GM23338 (cell line): Measurements from ENCODE around the gene TMA7. TPM values are rescaled to one million over a fixed set of nuclear protein-coding genes. Genes with fewer than 3 reads are reported as not detected.

Experiments
- ATAC-seq: fragments of 200-7000 bp; cut with Tn5 transposase; 3 replicates; pipeline ENCODE4 v1.9.1; 2020
- DNase-seq: peaks from one replicate; pipeline ENCODE4 v3.0.0-alpha.2; 2015; ENCODE audit warnings: low spot score
- H2AFZ ChIP-seq: fragments of 200-600 bp; sonication (generic); 2 replicates; pipeline ENCODE4 v1.8.0; 2016; ENCODE audit warnings: antibody characterized with exemption, mild to moderate bottlenecking, moderate library complexity
- H3F3A ChIP-seq: fragments of 200-600 bp; sonication (generic); replicated peaks from 2 replicates; pipeline ENCODE4 v1.8.0; 2017; ENCODE audit warnings: antibody characterized with exemption, mixed run types, low read depth
- H3K27ac ChIP-seq: fragments of 200-600 bp; sonication (generic); 2 replicates; pipeline ENCODE4 v1.6.1; 2016; ENCODE audit warnings: low read depth
- H3K27me3 ChIP-seq: fragments of 200-600 bp; sonication (generic); 2 replicates; pipeline ENCODE4 v1.8.0; 2016; ENCODE audit warnings: mild to moderate bottlenecking, mixed run types, moderate library complexity; ENCODE audit not compliant: insufficient read depth
- H3K36me3 ChIP-seq: fragments of 200-600 bp; sonication (generic); 2 replicates; pipeline ENCODE4 v1.8.0; 2016; ENCODE audit warnings: mild to moderate bottlenecking; ENCODE audit not compliant: insufficient read depth
- H3K4me1 ChIP-seq: fragments of 200-600 bp; sonication (generic); 2 replicates; pipeline ENCODE4 v1.8.0; 2016; ENCODE audit warnings: mild to moderate bottlenecking, moderate library complexity; ENCODE audit not compliant: insufficient read depth
- H3K4me2 ChIP-seq: fragments of 200-600 bp; sonication (generic); 2 replicates; pipeline ENCODE4 v1.7.1; 2017; ENCODE audit warnings: mixed run types
- H3K4me3 ChIP-seq: fragments of 200-600 bp; sonication (generic); 2 replicates; pipeline ENCODE4 v1.6.1; 2016; ENCODE audit warnings: mixed run types
- H3K79me2 ChIP-seq: fragments of 200-600 bp; sonication (generic); replicated peaks from 2 replicates; pipeline ENCODE4 v1.8.0; 2017; ENCODE audit warnings: mild to moderate bottlenecking; ENCODE audit not compliant: insufficient read depth
- H3K9me2 ChIP-seq: fragments of 200-600 bp; sonication (generic); 2 replicates; pipeline ENCODE4 v1.8.0; 2017; ENCODE audit not compliant: insufficient read depth
- H4K20me1 ChIP-seq: fragments of 200-600 bp; sonication (generic); replicated peaks from 2 replicates; pipeline ENCODE4 v1.8.0; 2017; ENCODE audit warnings: mild to moderate bottlenecking; ENCODE audit not compliant: insufficient read depth
- H3K27ac Mint-ChIP-seq: 2 replicates; pipeline ENCODE4 v1.8.0; 2020; ENCODE audit warnings: inconsistent platforms, mild to moderate bottlenecking, moderate library complexity, mixed read lengths
- H3K27me3 Mint-ChIP-seq: 3 replicates; pipeline ENCODE4 v1.8.0; 2022; ENCODE audit warnings: low read depth, mild to moderate bottlenecking, moderate library complexity, mixed read lengths, inconsistent platforms; ENCODE audit not compliant: insufficient read depth, poor library complexity
- H3K36me3 Mint-ChIP-seq: 3 replicates; pipeline ENCODE4 v1.8.0; 2021; ENCODE audit warnings: low read depth, mild to moderate bottlenecking, inconsistent platforms, moderate library complexity, mixed read lengths
- H3K4me1 Mint-ChIP-seq: 3 replicates; pipeline ENCODE4 v1.8.0; 2020; ENCODE audit warnings: mild to moderate bottlenecking, inconsistent platforms, mixed read lengths
- H3K4me3 Mint-ChIP-seq: 3 replicates; pipeline ENCODE4 v1.8.0; 2021; ENCODE audit warnings: moderate library complexity, mild to moderate bottlenecking, inconsistent platforms, mixed read lengths
- H3K9me3 Mint-ChIP-seq: 3 replicates; pipeline ENCODE4 v1.8.0; 2020; ENCODE audit warnings: moderate library complexity, mild to moderate bottlenecking, inconsistent platforms, mixed read lengths
- CREB1 ChIP-seq: fragments of 250-450 bp; sonication (Bioruptor Pico); IDR thresholded peaks from 2 replicates; pipeline ENCODE4 v1.5.0; 2020; ENCODE audit warnings: low read depth, mild to moderate bottlenecking, moderate library complexity
- EZH2 ChIP-seq: fragments of 200-600 bp; sonication (generic); IDR thresholded peaks from one replicate; pipeline ENCODE4 v1.8.0; 2017; ENCODE audit warnings: antibody characterized with exemption, mild to moderate bottlenecking, low read depth; ENCODE audit not compliant: unreplicated experiment
- EZH2phosphoT487 ChIP-seq: fragments of 200-600 bp; sonication (generic); IDR thresholded peaks from one replicate; pipeline ENCODE4 v1.8.1; 2018; ENCODE audit warnings: antibody characterized with exemption; ENCODE audit not compliant: unreplicated experiment
- NANOG ChIP-seq: IDR thresholded peaks from 2 replicates; pipeline ENCODE4 v1.6.1; 2016; ENCODE audit warnings: antibody characterized with exemption, borderline replicate concordance
- POLR2AphosphoS5 ChIP-seq: IDR thresholded peaks from 2 replicates; pipeline ENCODE4 v1.6.1; 2016; ENCODE audit warnings: antibody characterized with exemption, low read depth
- STAT1 ChIP-seq: IDR thresholded peaks from one replicate; pipeline ENCODE4 v1.6.1; 2016; ENCODE audit warnings: antibody characterized with exemption; ENCODE audit not compliant: unreplicated experiment
- ZNF114 ChIP-seq: fragments of 250-450 bp; sonication (Bioruptor Pico); IDR thresholded peaks from 2 replicates; pipeline ENCODE4 v1.5.0; 2020; ENCODE audit warnings: mild to moderate bottlenecking, moderate library complexity
- polyA plus RNA-seq: library from polyadenylated mRNA; unstranded; fragments of >200 nt; fragmentation: Nextera tagmentation; extraction: Ambion mirVana; gene quantifications from 2 replicates; pipeline ENCODE4 v1.2.1, GENCODE V29; 2016
- total RNA-seq: library from RNA; depleted of rRNA; stranded (reverse); fragments of >200 nt; shearing (Covaris generic); gene quantifications from 2 replicates; pipeline ENCODE4 v1.2.3, GENCODE V29; 2014
- TF ChIP-seq, protein P1 (sequence below): fragments of 250-450 bp; sonication (Bioruptor Pico); IDR thresholded peaks from 2 replicates; pipeline ENCODE4 v1.5.0; 2020; ENCODE audit warnings: mild to moderate bottlenecking, moderate library complexity
- TF ChIP-seq, protein P2 (sequence below): IDR thresholded peaks from 2 replicates; pipeline ENCODE4 v1.6.1; 2016; ENCODE audit warnings: antibody characterized with exemption
- TF ChIP-seq, protein P3 (sequence below), 2 experiments: fragments of 200-600 bp in 1 of 2; sonication (generic) in 1 of 2; conservative IDR thresholded peaks; 2 replicates each; pipeline versions ENCODE4 v1.5.1 to v1.6.1; 2016 to 2017; ENCODE audit warnings: antibody characterized with exemption in 2 of 2, low read depth in 2 of 2, mild to moderate bottlenecking in 2 of 2, moderate library complexity in 1 of 2

TMA7 gene
- total and polyA plus RNA-seq, 2 experiments from 2014 or later = 419 to 2,089 TPM

DNA sequence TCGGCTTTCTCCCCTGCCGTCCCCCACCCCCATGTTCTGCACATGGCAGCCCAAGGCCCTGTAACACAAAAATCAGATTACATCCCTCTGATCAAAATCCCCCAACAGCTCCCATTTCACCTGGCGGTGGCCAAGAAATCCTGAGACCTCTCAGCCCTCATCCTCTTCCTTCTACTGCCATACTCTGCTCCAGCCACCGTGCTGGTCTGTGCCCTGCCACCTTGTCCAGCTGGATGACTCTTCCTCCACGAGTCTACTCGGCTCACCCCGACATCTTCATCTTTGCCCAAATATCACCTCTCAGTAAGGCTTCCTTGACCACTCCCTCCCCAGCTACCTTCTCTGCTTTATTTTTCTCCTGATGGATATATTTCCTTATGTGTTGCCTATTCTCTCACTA, 3.2 kb upstream of the TMA7 start:
- Histone ChIP-seq H4K20me1 (peaks cover 6% of the 10 kb centered on the region), H3K9me2 (no peaks in the 10 kb centered on the region), H3K4me1 (peaks cover 10% of the 10 kb centered on the region; the same call in 1 of the 2 replicates), H3K4me2 (no peak overlapping the region), H3K4me3 (no peak overlapping the region), H3K27me3 (no peaks in the 10 kb centered on the region), H3K36me3 (peaks cover 14% of the 10 kb centered on the region), H3F3A (peaks cover 40% of the 10 kb centered on the region), H3K27ac (no peak overlapping the region), H2AFZ (no peak overlapping the region), H3K79me2 (peaks cover 45% of the 10 kb centered on the region)
- Mint-ChIP-seq H3K9me3 (no peaks in the 10 kb centered on the region), H3K27ac (no peak overlapping the region), H3K27me3 (peaks cover 6% of the 10 kb centered on the region), H3K4me3 (no peak overlapping the region), H3K36me3 (peaks cover 42% of the 10 kb centered on the region), H3K4me1 (peaks cover 22% of the 10 kb centered on the region)
- DNase-seq = no peak
- ATAC-seq = no peak
- TF ChIP-seq NANOG (no peak), CREB1 (CRISPR knock-in tag) (no peak), EZH2phosphoT487 (no peak), STAT1 (no peak), POLR2AphosphoS5 (no peak), EZH2 (no peak), ZNF114 (no peak)
- TF ChIP-seq, protein P1, sequence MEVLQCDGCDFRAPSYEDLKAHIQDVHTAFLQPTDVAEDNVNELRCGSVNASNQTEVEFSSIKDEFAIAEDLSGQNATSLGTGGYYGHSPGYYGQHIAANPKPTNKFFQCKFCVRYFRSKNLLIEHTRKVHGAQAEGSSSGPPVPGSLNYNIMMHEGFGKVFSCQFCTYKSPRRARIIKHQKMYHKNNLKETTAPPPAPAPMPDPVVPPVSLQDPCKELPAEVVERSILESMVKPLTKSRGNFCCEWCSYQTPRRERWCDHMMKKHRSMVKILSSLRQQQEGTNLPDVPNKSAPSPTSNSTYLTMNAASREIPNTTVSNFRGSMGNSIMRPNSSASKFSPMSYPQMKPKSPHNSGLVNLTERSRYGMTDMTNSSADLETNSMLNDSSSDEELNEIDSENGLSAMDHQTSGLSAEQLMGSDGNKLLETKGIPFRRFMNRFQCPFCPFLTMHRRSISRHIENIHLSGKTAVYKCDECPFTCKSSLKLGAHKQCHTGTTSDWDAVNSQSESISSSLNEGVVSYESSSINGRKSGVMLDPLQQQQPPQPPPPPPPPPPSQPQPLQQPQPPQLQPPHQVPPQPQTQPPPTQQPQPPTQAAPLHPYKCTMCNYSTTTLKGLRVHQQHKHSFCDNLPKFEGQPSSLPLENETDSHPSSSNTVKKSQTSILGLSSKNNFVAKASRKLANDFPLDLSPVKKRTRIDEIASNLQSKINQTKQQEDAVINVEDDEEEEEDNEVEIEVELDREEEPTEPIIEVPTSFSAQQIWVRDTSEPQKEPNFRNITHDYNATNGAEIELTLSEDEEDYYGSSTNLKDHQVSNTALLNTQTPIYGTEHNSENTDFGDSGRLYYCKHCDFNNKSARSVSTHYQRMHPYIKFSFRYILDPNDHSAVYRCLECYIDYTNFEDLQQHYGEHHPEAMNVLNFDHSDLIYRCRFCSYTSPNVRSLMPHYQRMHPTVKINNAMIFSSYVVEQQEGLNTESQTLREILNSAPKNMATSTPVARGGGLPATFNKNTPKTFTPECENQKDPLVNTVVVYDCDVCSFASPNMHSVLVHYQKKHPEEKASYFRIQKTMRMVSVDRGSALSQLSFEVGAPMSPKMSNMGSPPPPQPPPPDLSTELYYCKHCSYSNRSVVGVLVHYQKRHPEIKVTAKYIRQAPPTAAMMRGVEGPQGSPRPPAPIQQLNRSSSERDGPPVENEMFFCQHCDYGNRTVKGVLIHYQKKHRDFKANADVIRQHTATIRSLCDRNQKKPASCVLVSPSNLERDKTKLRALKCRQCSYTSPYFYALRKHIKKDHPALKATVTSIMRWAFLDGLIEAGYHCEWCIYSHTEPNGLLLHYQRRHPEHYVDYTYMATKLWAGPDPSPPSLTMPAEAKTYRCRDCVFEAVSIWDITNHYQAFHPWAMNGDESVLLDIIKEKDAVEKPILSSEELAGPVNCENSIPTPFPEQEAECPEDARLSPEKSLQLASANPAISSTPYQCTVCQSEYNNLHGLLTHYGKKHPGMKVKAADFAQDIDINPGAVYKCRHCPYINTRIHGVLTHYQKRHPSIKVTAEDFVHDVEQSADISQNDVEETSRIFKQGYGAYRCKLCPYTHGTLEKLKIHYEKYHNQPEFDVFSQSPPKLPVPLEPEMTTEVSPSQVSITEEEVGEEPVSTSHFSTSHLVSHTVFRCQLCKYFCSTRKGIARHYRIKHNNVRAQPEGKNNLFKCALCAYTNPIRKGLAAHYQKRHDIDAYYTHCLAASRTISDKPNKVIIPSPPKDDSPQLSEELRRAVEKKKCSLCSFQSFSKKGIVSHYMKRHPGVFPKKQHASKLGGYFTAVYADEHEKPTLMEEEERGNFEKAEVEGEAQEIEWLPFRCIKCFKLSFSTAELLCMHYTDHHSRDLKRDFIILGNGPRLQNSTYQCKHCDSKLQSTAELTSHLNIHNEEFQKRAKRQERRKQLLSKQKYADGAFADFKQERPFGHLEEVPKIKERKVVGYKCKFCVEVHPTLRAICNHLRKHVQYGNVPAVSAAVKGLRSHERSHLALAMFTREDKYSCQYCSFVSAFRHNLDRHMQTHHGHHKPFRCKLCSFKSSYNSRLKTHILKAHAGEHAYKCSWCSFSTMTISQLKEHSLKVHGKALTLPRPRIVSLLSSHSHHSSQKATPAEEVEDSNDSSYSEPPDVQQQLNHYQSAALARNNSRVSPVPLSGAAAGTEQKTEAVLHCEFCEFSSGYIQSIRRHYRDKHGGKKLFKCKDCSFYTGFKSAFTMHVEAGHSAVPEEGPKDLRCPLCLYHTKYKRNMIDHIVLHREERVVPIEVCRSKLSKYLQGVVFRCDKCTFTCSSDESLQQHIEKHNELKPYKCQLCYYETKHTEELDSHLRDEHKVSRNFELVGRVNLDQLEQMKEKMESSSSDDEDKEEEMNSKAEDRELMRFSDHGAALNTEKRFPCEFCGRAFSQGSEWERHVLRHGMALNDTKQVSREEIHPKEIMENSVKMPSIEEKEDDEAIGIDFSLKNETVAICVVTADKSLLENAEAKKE = no peak
- TF ChIP-seq, protein P2, sequence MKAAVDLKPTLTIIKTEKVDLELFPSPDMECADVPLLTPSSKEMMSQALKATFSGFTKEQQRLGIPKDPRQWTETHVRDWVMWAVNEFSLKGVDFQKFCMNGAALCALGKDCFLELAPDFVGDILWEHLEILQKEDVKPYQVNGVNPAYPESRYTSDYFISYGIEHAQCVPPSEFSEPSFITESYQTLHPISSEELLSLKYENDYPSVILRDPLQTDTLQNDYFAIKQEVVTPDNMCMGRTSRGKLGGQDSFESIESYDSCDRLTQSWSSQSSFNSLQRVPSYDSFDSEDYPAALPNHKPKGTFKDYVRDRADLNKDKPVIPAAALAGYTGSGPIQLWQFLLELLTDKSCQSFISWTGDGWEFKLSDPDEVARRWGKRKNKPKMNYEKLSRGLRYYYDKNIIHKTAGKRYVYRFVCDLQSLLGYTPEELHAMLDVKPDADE = no peak
- TF ChIP-seq, protein P3, sequence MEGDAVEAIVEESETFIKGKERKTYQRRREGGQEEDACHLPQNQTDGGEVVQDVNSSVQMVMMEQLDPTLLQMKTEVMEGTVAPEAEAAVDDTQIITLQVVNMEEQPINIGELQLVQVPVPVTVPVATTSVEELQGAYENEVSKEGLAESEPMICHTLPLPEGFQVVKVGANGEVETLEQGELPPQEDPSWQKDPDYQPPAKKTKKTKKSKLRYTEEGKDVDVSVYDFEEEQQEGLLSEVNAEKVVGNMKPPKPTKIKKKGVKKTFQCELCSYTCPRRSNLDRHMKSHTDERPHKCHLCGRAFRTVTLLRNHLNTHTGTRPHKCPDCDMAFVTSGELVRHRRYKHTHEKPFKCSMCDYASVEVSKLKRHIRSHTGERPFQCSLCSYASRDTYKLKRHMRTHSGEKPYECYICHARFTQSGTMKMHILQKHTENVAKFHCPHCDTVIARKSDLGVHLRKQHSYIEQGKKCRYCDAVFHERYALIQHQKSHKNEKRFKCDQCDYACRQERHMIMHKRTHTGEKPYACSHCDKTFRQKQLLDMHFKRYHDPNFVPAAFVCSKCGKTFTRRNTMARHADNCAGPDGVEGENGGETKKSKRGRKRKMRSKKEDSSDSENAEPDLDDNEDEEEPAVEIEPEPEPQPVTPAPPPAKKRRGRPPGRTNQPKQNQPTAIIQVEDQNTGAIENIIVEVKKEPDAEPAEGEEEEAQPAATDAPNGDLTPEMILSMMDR (conservative IDR thresholded peaks at IDR 0.05; ENCODE audit: low read depth in 2 of 2) = no peak
